OCI-LY1 (cell line): Measurements from ENCODE around the gene RERE.

Experiments
- H2AFZ ChIP-seq: fragments of 200-600 bp; sonication (generic), shearing (Covaris generic); 2 replicates; pipeline ENCODE4 v1.6.0; 2014; ENCODE audit warnings: antibody characterized with exemption, mild to moderate bottlenecking, low read length
- H3F3A ChIP-seq: fragments of 200-600 bp; sonication (generic), shearing (Covaris generic); 2 replicates; pipeline ENCODE4 v1.6.0; 2014; ENCODE audit warnings: mild to moderate bottlenecking, antibody characterized with exemption, low read length, moderate library complexity; ENCODE audit not compliant: insufficient read depth
- H3K27ac ChIP-seq: fragments of 200-600 bp; sonication (generic); 2 replicates; pipeline ENCODE4 v1.5.1; 2014; ENCODE audit warnings: low read length, mixed run types, mild to moderate bottlenecking, low read depth; ENCODE audit not compliant: poor library complexity, severe bottlenecking
- H3K27me3 ChIP-seq: fragments of 200-600 bp; sonication (generic); 2 replicates; pipeline ENCODE4 v1.6.0; 2014; ENCODE audit warnings: antibody characterized with exemption, mild to moderate bottlenecking, low read length, moderate library complexity; ENCODE audit not compliant: insufficient read depth
- H3K36me3 ChIP-seq: fragments of 200-600 bp; sonication (generic); 2 replicates; pipeline ENCODE4 v1.6.1; 2014; ENCODE audit warnings: mild to moderate bottlenecking, antibody characterized with exemption, low read length, moderate library complexity, mixed read lengths; ENCODE audit not compliant: insufficient read depth
- H3K4me1 ChIP-seq: fragments of 200-600 bp; sonication (generic); 2 replicates; pipeline ENCODE4 v1.5.1; 2014; ENCODE audit warnings: mild to moderate bottlenecking, low read length, moderate library complexity; ENCODE audit not compliant: insufficient read depth, severe bottlenecking
- H3K4me2 ChIP-seq: fragments of 200-600 bp; sonication (generic), shearing (Covaris generic); 2 replicates; pipeline ENCODE4 v1.6.1; 2014; ENCODE audit warnings: low read length
- H3K4me3 ChIP-seq: fragments of 200-600 bp; sonication (generic); 2 replicates; pipeline ENCODE4 v1.5.1; 2014; ENCODE audit warnings: low read length, low read depth, mild to moderate bottlenecking, mixed read lengths; ENCODE audit not compliant: poor library complexity, severe bottlenecking
- H3K79me2 ChIP-seq: fragments of 200-600 bp; shearing (Covaris generic); 2 replicates; pipeline ENCODE4 v1.6.1; 2016; ENCODE audit warnings: mixed run types, low read length, mixed read lengths; ENCODE audit not compliant: insufficient read depth
- H3K9ac ChIP-seq: fragments of 200-600 bp; sonication (generic), shearing (Covaris generic); 2 replicates; pipeline ENCODE4 v1.6.1; 2014; ENCODE audit warnings: mild to moderate bottlenecking, low read length, mixed read lengths
- H3K9me2 ChIP-seq: fragments of 200-600 bp; sonication (generic), shearing (Covaris generic); 2 replicates; pipeline ENCODE4 v1.6.1; 2014; ENCODE audit warnings: low read depth, mild to moderate bottlenecking, low read length, mixed read lengths
- H3K9me3 ChIP-seq: fragments of 200-600 bp; shearing (Covaris generic); 2 replicates; pipeline ENCODE4 v1.6.1; 2014; ENCODE audit warnings: low read length, mixed read lengths
- H4K20me1 ChIP-seq: fragments of 200-600 bp; sonication (generic), shearing (Covaris generic); 2 replicates; pipeline ENCODE4 v1.6.0; 2016; ENCODE audit warnings: mild to moderate bottlenecking, low read length; ENCODE audit not compliant: insufficient read depth
- EZH2 ChIP-seq: fragments of 200-600 bp; sonication (generic), shearing (Covaris generic); IDR thresholded peaks from 2 replicates; pipeline ENCODE4 v1.8.0; 2017; ENCODE audit warnings: borderline replicate concordance, mixed run types, mild to moderate bottlenecking, antibody characterized with exemption, low read length, moderate library complexity, mixed read lengths
- TF ChIP-seq, protein P1 (sequence below): fragments of 200-600 bp; sonication (generic), shearing (Covaris generic); IDR thresholded peaks from 2 replicates; pipeline ENCODE4 v1.5.1; 2017; ENCODE audit warnings: mild to moderate bottlenecking, antibody characterized with exemption, low read length, moderate library complexity, mixed read lengths

RERE gene

DNA sequence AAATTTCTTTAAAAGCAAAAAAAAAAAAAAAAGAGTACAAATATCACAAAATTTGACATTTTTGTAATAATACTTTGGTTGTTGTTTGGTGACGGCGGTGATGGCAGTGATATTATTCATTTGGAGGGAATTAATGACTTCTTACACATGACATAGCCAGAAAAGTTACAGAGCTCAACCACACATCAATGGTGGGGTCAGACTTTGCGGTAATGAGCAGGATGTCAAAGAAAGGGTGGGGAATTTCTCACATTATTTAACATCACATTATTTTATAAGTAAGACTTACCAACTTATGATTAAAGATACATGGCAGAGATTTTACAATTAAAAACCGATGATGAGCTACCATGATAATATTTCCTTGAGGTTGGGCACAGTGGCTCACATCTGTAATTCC is 248.2 kb downstream of the RERE start:
- H3K4me2 ChIP-seq, result no peak overlapping the region
- no peak overlapping the region for H2AFZ ChIP-seq
- H3K27ac ChIP-seq, result no peak overlapping the region
- H3K79me2 ChIP-seq, result no peaks in the 10 kb centered on the region
- H3K9ac ChIP-seq, result no peak overlapping the region
- H3K36me3 ChIP-seq, result no peaks in the 10 kb centered on the region
- H3F3A ChIP-seq, result 0 out of 2 replicates have a peak, but pooled peaks cover 4% of the 10 kb centered on the region
- TF ChIP-seq, protein P1, sequence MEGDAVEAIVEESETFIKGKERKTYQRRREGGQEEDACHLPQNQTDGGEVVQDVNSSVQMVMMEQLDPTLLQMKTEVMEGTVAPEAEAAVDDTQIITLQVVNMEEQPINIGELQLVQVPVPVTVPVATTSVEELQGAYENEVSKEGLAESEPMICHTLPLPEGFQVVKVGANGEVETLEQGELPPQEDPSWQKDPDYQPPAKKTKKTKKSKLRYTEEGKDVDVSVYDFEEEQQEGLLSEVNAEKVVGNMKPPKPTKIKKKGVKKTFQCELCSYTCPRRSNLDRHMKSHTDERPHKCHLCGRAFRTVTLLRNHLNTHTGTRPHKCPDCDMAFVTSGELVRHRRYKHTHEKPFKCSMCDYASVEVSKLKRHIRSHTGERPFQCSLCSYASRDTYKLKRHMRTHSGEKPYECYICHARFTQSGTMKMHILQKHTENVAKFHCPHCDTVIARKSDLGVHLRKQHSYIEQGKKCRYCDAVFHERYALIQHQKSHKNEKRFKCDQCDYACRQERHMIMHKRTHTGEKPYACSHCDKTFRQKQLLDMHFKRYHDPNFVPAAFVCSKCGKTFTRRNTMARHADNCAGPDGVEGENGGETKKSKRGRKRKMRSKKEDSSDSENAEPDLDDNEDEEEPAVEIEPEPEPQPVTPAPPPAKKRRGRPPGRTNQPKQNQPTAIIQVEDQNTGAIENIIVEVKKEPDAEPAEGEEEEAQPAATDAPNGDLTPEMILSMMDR, result no peak
- no peak for TF ChIP-seq EZH2
- H3K27me3 ChIP-seq, result no peaks in the 10 kb centered on the region
- H3K4me3 ChIP-seq, result no peak overlapping the region
- no peaks in the 10 kb centered on the region for H3K9me3 ChIP-seq
- no peaks in the 10 kb centered on the region for H3K9me2 ChIP-seq
- H4K20me1 ChIP-seq, result no peaks in the 10 kb centered on the region
- H3K4me1 ChIP-seq, result peaks cover 13% of the 10 kb centered on the region

DNA sequence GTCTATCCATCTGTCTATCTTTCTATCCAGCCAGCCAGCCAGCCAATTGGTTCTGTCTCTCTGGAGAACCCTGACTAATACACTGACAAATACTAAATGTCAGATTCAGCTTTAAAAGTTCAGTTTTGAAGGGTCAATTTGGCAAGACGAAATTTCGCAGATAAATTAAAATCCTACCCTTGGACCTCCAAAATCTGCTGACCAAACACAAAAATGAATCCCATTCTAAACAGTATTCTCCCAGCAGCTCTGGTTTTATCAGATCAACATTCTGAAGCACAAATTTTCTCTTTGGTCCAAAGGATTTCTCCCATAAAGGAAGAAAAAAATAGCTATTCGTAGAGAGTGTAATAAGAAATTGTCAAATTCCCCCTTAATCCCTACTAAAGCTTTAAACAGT is 248.6 kb downstream of the RERE start:
- Histone ChIP-seq H3K4me2 (no peak overlapping the region), H3K9me3 (no peaks in the 10 kb centered on the region), H3K27me3 (no peaks in the 10 kb centered on the region), H3K4me3 (no peak overlapping the region), H2AFZ (no peak overlapping the region), H3K79me2 (no peaks in the 10 kb centered on the region), H3K9me2 (no peaks in the 10 kb centered on the region), H3K27ac (no peak overlapping the region), H3K9ac (no peak overlapping the region), H4K20me1 (no peaks in the 10 kb centered on the region), H3F3A (0 out of 2 replicates have a peak, but pooled peaks cover 4% of the 10 kb centered on the region), H3K4me1 (peaks cover 13% of the 10 kb centered on the region), H3K36me3 (no peaks in the 10 kb centered on the region)
- TF ChIP-seq EZH2, result no peak
- TF ChIP-seq, protein P1, result no peak

- Histone ChIP-seq H3K4me2 (no peak overlapping the region), H3K9ac (no peak overlapping the region), H3K27ac (no peak overlapping the region), H3K4me1 (peaks cover 16% of the 10 kb centered on the region), H3K36me3 (no peaks in the 10 kb centered on the region), H4K20me1 (no peaks in the 10 kb centered on the region), H3K27me3 (no peaks in the 10 kb centered on the region), H3K4me3 (no peak overlapping the region), H3K9me3 (no peaks in the 10 kb centered on the region), H3K79me2 (no peaks in the 10 kb centered on the region), H3K9me2 (no peaks in the 10 kb centered on the region), H3F3A (no peaks in the 10 kb centered on the region), H2AFZ (no peak overlapping the region)
- TF ChIP-seq EZH2, result no peak
- TF ChIP-seq, protein P1, result no peak
Measured at GRCh38 chr1:8567146-8567545, 250.3 kb downstream of the RERE start.
